DOHH2 (cell line): ENCODE measurements around the gene SLC22A13.

ENCODE experiments used
- H3F3A ChIP-seq: fragments of 200-600 bp; sonication (generic), shearing (Covaris generic); 2 replicates; pipeline ENCODE4 v1.6.0; 2016; ENCODE audit warnings: antibody characterized with exemption, mild to moderate bottlenecking; ENCODE audit not compliant: control insufficient read depth, insufficient read depth
- H3K27ac ChIP-seq: fragments of 200-600 bp; sonication (generic); 2 replicates; pipeline ENCODE4 v1.5.1; 2014; ENCODE audit warnings: low read depth, mild to moderate bottlenecking, low read length, moderate library complexity
- H3K27me3 ChIP-seq: fragments of 200-600 bp; sonication (generic); 2 replicates; pipeline ENCODE4 v1.6.1; 2014; ENCODE audit warnings: mild to moderate bottlenecking, low read length, mixed read lengths; ENCODE audit not compliant: control insufficient read depth
- H3K36me3 ChIP-seq: fragments of 200-600 bp; sonication (generic); 2 replicates; pipeline ENCODE4 v1.6.1; 2014; ENCODE audit warnings: mild to moderate bottlenecking, low read length, moderate library complexity, mixed read lengths; ENCODE audit not compliant: control insufficient read depth
- H3K4me1 ChIP-seq: fragments of 200-600 bp; sonication (generic); 2 replicates; pipeline ENCODE4 v1.6.1; 2014; ENCODE audit warnings: mild to moderate bottlenecking, low read length, mixed read lengths; ENCODE audit not compliant: control insufficient read depth
- H3K4me2 ChIP-seq: fragments of 200-600 bp; sonication (generic); 2 replicates; pipeline ENCODE4 v1.6.0; 2014; ENCODE audit warnings: mild to moderate bottlenecking, low read length, moderate library complexity
- H3K4me3 ChIP-seq: fragments of 200-600 bp; sonication (generic); 2 replicates; pipeline ENCODE4 v1.5.1; 2014; ENCODE audit warnings: mild to moderate bottlenecking, low read length, mixed read lengths
- H3K79me2 ChIP-seq: fragments of 200-600 bp; sonication (generic); 2 replicates; pipeline ENCODE4 v1.6.1; 2014; ENCODE audit warnings: mild to moderate bottlenecking, low read length, mixed read lengths; ENCODE audit not compliant: control insufficient read depth
- H3K9me2 ChIP-seq: fragments of 200-600 bp; sonication (generic); replicated peaks from 2 replicates; pipeline ENCODE4 v1.6.1; 2014; ENCODE audit warnings: mild to moderate bottlenecking, low read length, mixed read lengths; ENCODE audit not compliant: control insufficient read depth
- H3K9me3 ChIP-seq: fragments of 200-600 bp; sonication (generic); 2 replicates; pipeline ENCODE4 v1.6.1; 2014; ENCODE audit warnings: antibody characterized with exemption, low read length, mixed read lengths; ENCODE audit not compliant: control insufficient read depth, insufficient read depth
- H4K20me1 ChIP-seq: fragments of 200-600 bp; sonication (generic); 2 replicates; pipeline ENCODE4 v1.6.0; 2014; ENCODE audit warnings: low read depth, mild to moderate bottlenecking, antibody characterized with exemption, low read length, moderate library complexity; ENCODE audit not compliant: control insufficient read depth, insufficient read depth
- CTCF ChIP-seq: fragments of 200-600 bp; sonication (generic); IDR thresholded peaks from one replicate; pipeline ENCODE4 v1.5.1; 2014; ENCODE audit warnings: antibody characterized with exemption, mild to moderate bottlenecking, low read depth, low read length; ENCODE audit not compliant: poor library complexity, severe bottlenecking
- EZH2phosphoT487 ChIP-seq: fragments of 200-600 bp; sonication (generic); IDR thresholded peaks from 2 replicates; pipeline ENCODE4 v1.6.1; 2017; ENCODE audit warnings: borderline replicate concordance, mild to moderate bottlenecking, antibody characterized with exemption, low read length, moderate library complexity, mixed read lengths

Gene SLC22A13

GRCh38 chr3:38229036-38229435, 36.6 kb upstream of the SLC22A13 start:
- H3K4me3 ChIP-seq: no peak overlapping the region
- H3K4me2 ChIP-seq: no peak overlapping the region
- H3K9me3 ChIP-seq: no peaks in the 10 kb centered on the region
- peaks cover 58% of the 10 kb centered on the region for H3K36me3 ChIP-seq
- no peaks in the 10 kb centered on the region for H4K20me1 ChIP-seq
- no peaks in the 10 kb centered on the region for H3K27me3 ChIP-seq
- no peaks in the 10 kb centered on the region for H3K79me2 ChIP-seq
- no peaks in the 10 kb centered on the region for H3F3A ChIP-seq
- H3K27ac ChIP-seq: no peak overlapping the region
- TF ChIP-seq EZH2phosphoT487: no peak
- TF ChIP-seq CTCF: no peak
- H3K4me1 ChIP-seq: no peaks in the 10 kb centered on the region
- H3K9me2 ChIP-seq: no peaks in the 10 kb centered on the region

GRCh38 chr3:38232701-38233100, 32.9 kb upstream of the SLC22A13 start:
- Histone ChIP-seq H3K4me3 (no peak overlapping the region), H3K27me3 (no peaks in the 10 kb centered on the region), H3K36me3 (peaks cover 57% of the 10 kb centered on the region), H3K4me1 (no peaks in the 10 kb centered on the region), H4K20me1 (no peaks in the 10 kb centered on the region), H3K27ac (no peak overlapping the region), H3K79me2 (no peaks in the 10 kb centered on the region), H3F3A (no peaks in the 10 kb centered on the region), H3K4me2 (no peak overlapping the region), H3K9me3 (no peaks in the 10 kb centered on the region), H3K9me2 (no peaks in the 10 kb centered on the region)
- TF ChIP-seq EZH2phosphoT487 (no peak), CTCF (no peak)

GRCh38 chr3:38235466-38235865, 30.1 kb upstream of the SLC22A13 start:
- no peaks in the 10 kb centered on the region for H3K79me2 ChIP-seq
- no peaks in the 10 kb centered on the region for H4K20me1 ChIP-seq
- no peak overlapping the region for H3K27ac ChIP-seq
- no peaks in the 10 kb centered on the region for H3F3A ChIP-seq
- TF ChIP-seq EZH2phosphoT487 (no peak), CTCF (no peak)
- H3K36me3 ChIP-seq: peaks cover 58% of the 10 kb centered on the region
- H3K4me3 ChIP-seq: no peak overlapping the region
- H3K9me2 ChIP-seq: no peaks in the 10 kb centered on the region
- no peaks in the 10 kb centered on the region for H3K9me3 ChIP-seq
- H3K4me2 ChIP-seq: no peak overlapping the region
- H3K27me3 ChIP-seq: no peaks in the 10 kb centered on the region
- no peaks in the 10 kb centered on the region for H3K4me1 ChIP-seq
